Liver (tissue), 9 donors: ENCODE data around the gene C6orf89. TPM values are rescaled to one million over a fixed set of nuclear protein-coding genes. Genes with fewer than 3 reads are reported as not detected.
A peak's percentile ranks its signal among the peaks of the same experiment; 100 is the strongest.

ENCODE experiments used
- DNase-seq: peaks from one replicate; pipeline ENCODE4 v3.0.0-alpha.2; 2017; ENCODE audit warnings: low spot score
- H3K27ac ChIP-seq, 2 donors: one replicate each; pipeline ENCODE4 v1.7.0; 2013; ENCODE audit warnings: inconsistent platforms in 2 of 2, low read length in 2 of 2, control low read depth in 1 of 2, low read depth in 1 of 2, mild to moderate bottlenecking in 1 of 2
- H3K27me3 ChIP-seq, 4 donors: one replicate each; pipeline versions ENCODE4 v1.6.1 to v1.7.0; 2013; ENCODE audit warnings: low read length in 3 of 4, inconsistent platforms in 1 of 4, mild to moderate bottlenecking in 1 of 4, moderate library complexity in 1 of 4; ENCODE audit not compliant: control insufficient read depth in 4 of 4, insufficient read depth in 4 of 4
- H3K36me3 ChIP-seq, 4 donors: one replicate each; pipeline versions ENCODE4 v1.6.1 to v1.7.0; 2013; ENCODE audit warnings: low read length in 3 of 4, mild to moderate bottlenecking in 3 of 4, low read depth in 1 of 4, moderate library complexity in 1 of 4; ENCODE audit not compliant: control insufficient read depth in 4 of 4, insufficient read depth in 3 of 4
- H3K4me1 ChIP-seq, 4 donors: one replicate each; pipeline versions ENCODE4 v1.6.1 to v1.7.0; 2013; ENCODE audit warnings: low read length in 3 of 4, mild to moderate bottlenecking in 3 of 4, moderate library complexity in 1 of 4; ENCODE audit not compliant: control insufficient read depth in 4 of 4, insufficient read depth in 4 of 4
- H3K4me3 ChIP-seq, 3 donors: one replicate each; pipeline versions ENCODE4 v1.6.1 to v1.7.0; 2013; ENCODE audit warnings: low read length in 3 of 3, control low read depth in 1 of 3, low read depth in 1 of 3, mild to moderate bottlenecking in 1 of 3
- H3K9ac ChIP-seq, 2 donors: one replicate each; pipeline ENCODE4 v1.7.0; 2013; ENCODE audit warnings: low read length in 2 of 2, mild to moderate bottlenecking in 2 of 2, moderate library complexity in 2 of 2, control low read depth in 1 of 2, low read depth in 1 of 2
- H3K9me3 ChIP-seq, 4 donors: one replicate each; pipeline versions ENCODE4 v1.6.1 to v1.7.0; 2013; ENCODE audit warnings: low read length in 3 of 4; ENCODE audit not compliant: control insufficient read depth in 4 of 4
- CTCF ChIP-seq: fragments of 150-350 bp; IDR thresholded peaks from 2 replicates; pipeline ENCODE4 v1.5.1; 2017; ENCODE audit warnings: improper control_type of control experiment, low read depth, low read length; ENCODE audit not compliant: missing input control
- EGR1 ChIP-seq, 2 donors: IDR thresholded peaks; 2 replicates each; pipeline ENCODE4 v1.6.1; 2016 to 2018; ENCODE audit warnings: antibody characterized with exemption in 2 of 2, low read depth in 2 of 2
- FOXA1 ChIP-seq: IDR thresholded peaks from 2 replicates; pipeline ENCODE4 v1.6.1; 2016; ENCODE audit warnings: antibody characterized with exemption
- FOXA2 ChIP-seq: IDR thresholded peaks from 2 replicates; pipeline ENCODE4 v1.6.1; 2016; ENCODE audit warnings: antibody characterized with exemption
- GABPA ChIP-seq, 2 donors: IDR thresholded peaks in 1 of 2; conservative IDR thresholded peaks in 1 of 2; 2 replicates each; pipeline ENCODE4 v1.6.1; 2016; ENCODE audit warnings: antibody characterized with exemption in 2 of 2, mild to moderate bottlenecking in 1 of 2, moderate library complexity in 1 of 2
- HNF4A ChIP-seq, 2 donors: conservative IDR thresholded peaks; 2 replicates each; pipeline ENCODE4 v1.6.1; 2016; ENCODE audit warnings: antibody characterized with exemption in 2 of 2, mild to moderate bottlenecking in 2 of 2
- NR2F2 ChIP-seq: IDR thresholded peaks from 2 replicates; pipeline ENCODE4 v1.6.1; 2016; ENCODE audit warnings: antibody characterized with exemption
- RAD21 ChIP-seq, 2 donors: IDR thresholded peaks; 2 replicates each; pipeline ENCODE4 v1.6.1; 2016; ENCODE audit warnings: antibody characterized with exemption in 2 of 2, mild to moderate bottlenecking in 2 of 2
- REST ChIP-seq: IDR thresholded peaks from 2 replicates; pipeline ENCODE4 v1.6.1; 2016; ENCODE audit warnings: antibody characterized with exemption, mild to moderate bottlenecking
- RXRA ChIP-seq, 2 donors: IDR thresholded peaks; 2 replicates each; pipeline ENCODE4 v1.6.1; 2017 to 2018; ENCODE audit warnings: antibody characterized with exemption in 2 of 2, mild to moderate bottlenecking in 1 of 2
- TAF1 ChIP-seq: conservative IDR thresholded peaks from 2 replicates; pipeline ENCODE4 v1.6.1; 2016; ENCODE audit warnings: antibody characterized with exemption, mild to moderate bottlenecking
- YY1 ChIP-seq: IDR thresholded peaks from 2 replicates; pipeline ENCODE4 v1.6.1; 2016; ENCODE audit warnings: antibody characterized with exemption, mild to moderate bottlenecking
- ZBTB33 ChIP-seq: IDR thresholded peaks from 2 replicates; pipeline ENCODE4 v1.6.1; 2016; ENCODE audit warnings: antibody characterized with exemption
- WGBS: extraction: QIAGEN DNeasy Blood & Tissue Kit; methylation state at CpG from one replicate; pipeline ENCODE4 v1.1.7; 2013; 5-methylcytosine and 5-hydroxymethylcytosine counted together
- polyA plus RNA-seq, 2 donors: library from polyadenylated mRNA; stranded (reverse) in 1 of 2; unstranded in 1 of 2; fragments of 200-250 nt in 1 of 2; fragments of >200 nt in 1 of 2; fragmentation: Nextera tagmentation in 1 of 2; extraction: Ambion mirVana in 1 of 2; gene quantifications; one replicate each; pipeline versions ENCODE4 v1.2.1 to v1.2.3, GENCODE V29; 2013 to 2015
- total RNA-seq, 2 donors: library from RNA; depleted of rRNA; stranded (reverse); fragments of >200 nt; gene quantifications; one replicate each; pipeline ENCODE4 v1.2.3, GENCODE V29; 2014
- TF ChIP-seq, protein P1 (sequence below): IDR thresholded peaks from 2 replicates; pipeline ENCODE4 v1.6.1; 2016; ENCODE audit warnings: antibody characterized with exemption
- donor health status: healthy.
- donor health status: healthy.
- donor health status: healthy.
- donor health status: healthy.
- donor health status: healthy.

The C6orf89 gene
- total and polyA plus RNA-seq, 4 donors = 14.0 to 27.2 (median 21.0) TPM

DNA sequence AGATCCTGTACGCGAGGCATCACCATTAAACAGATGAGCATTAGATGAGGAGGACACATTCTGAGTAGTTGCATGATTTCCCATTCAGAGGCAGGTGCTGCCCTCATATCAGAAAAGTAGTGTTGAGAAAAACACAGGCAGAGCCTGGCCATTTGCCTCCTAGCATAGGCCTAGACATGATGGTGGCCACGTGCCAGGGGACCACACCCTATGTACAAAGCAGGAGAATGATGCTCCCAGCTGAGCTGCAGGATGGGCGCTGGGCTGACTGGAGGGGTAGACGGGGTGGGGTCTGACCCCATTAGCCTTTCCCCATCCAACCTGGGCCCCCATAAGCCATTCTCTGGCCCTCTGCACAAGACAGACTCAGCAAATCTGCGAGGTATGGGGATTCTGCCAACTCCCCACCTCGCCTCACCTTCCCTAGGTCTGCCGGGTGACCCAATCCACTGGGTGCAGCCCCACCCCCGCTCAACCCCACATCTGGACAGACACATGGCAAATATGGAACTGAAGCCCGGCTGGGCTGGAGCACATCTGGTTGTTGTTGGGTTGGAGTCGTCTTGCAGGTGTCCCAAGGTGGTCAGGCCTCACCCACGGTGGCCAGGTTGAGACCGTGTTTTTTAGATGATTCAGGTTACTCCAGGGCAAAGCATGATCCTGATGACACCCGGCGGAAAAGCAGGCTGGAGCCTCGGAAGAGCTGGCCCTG is 82.7 kb downstream of the C6orf89 start:
- peak; percentile 62 for DNase-seq
- H3K27ac ChIP-seq = no peak overlapping the region
- WGBS = 93% methylated on average over 16 of the region's 16 CpGs
- no peaks in the 10 kb centered on the region for H3K27me3 ChIP-seq
- H3K9me3 ChIP-seq = no peaks in the 10 kb centered on the region
- TF ChIP-seq ZBTB33 = no peak
- no peak for TF ChIP-seq FOXA1
- TF ChIP-seq HNF4A (conservative IDR thresholded peaks at IDR 0.05) = no peak
- TF ChIP-seq RAD21 (IDR thresholded peaks at IDR 0.05) = no peak
- TF ChIP-seq RXRA (IDR thresholded peaks at IDR 0.05) = no peak
- peaks cover 32 to 61% (median 48%) of the 10 kb centered on the region in 4 donors for H3K36me3 ChIP-seq
- H3K4me3 ChIP-seq = no peak overlapping the region
- no peak overlapping the region for H3K9ac ChIP-seq
- H3K4me1 ChIP-seq = no peaks in the 10 kb centered on the region

DNA sequence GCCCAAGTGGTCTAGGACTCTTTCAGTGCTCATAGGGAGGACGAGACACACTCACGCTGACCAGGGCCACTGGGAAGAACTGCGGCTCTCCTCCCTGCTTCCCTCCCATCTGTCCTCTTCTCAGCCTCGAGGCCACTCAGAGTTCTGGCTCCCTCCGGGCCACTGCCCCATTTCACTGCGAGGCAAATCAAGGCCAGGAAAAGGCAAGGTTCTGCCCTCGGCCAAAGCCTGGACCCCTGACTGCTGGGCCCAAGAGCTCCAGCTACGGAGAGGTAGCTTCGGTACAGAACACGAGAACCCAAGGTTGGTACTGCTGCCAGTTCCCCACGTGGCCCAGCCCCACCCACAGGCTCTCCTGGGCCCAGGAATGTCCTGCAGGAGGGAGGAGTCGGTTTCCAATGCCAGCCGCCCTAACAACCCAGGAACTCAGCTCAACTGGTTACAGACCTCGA is 83.5 kb downstream of the C6orf89 start:
- Histone ChIP-seq H3K9ac (no peak overlapping the region), H3K4me3 (no peak overlapping the region), H3K36me3 (peaks cover 35 to 69% (median 55%) of the 10 kb centered on the region in 4 donors), H3K27me3 (no peaks in the 10 kb centered on the region), H3K4me1 (no peaks in the 10 kb centered on the region), H3K9me3 (no peaks in the 10 kb centered on the region), H3K27ac (no peak overlapping the region)
- WGBS = 90% methylated on average over 14 of the region's 14 CpGs
- TF ChIP-seq FOXA1 (no peak), RAD21 (IDR thresholded peaks at IDR 0.05) (no peak), GABPA (IDR thresholded peaks at IDR 0.05 in 1 of 2, conservative IDR thresholded peaks at IDR 0.05 in 1 of 2) (no peak), HNF4A (conservative IDR thresholded peaks at IDR 0.05) (no peak), EGR1 (IDR thresholded peaks at IDR 0.05; ENCODE audit: low read depth in 2 of 2) (no peak), TAF1 (no peak), FOXA2 (no peak)
- TF ChIP-seq, protein P1, sequence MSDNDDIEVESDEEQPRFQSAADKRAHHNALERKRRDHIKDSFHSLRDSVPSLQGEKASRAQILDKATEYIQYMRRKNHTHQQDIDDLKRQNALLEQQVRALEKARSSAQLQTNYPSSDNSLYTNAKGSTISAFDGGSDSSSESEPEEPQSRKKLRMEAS = no peak
- no peak for DNase-seq

DNA sequence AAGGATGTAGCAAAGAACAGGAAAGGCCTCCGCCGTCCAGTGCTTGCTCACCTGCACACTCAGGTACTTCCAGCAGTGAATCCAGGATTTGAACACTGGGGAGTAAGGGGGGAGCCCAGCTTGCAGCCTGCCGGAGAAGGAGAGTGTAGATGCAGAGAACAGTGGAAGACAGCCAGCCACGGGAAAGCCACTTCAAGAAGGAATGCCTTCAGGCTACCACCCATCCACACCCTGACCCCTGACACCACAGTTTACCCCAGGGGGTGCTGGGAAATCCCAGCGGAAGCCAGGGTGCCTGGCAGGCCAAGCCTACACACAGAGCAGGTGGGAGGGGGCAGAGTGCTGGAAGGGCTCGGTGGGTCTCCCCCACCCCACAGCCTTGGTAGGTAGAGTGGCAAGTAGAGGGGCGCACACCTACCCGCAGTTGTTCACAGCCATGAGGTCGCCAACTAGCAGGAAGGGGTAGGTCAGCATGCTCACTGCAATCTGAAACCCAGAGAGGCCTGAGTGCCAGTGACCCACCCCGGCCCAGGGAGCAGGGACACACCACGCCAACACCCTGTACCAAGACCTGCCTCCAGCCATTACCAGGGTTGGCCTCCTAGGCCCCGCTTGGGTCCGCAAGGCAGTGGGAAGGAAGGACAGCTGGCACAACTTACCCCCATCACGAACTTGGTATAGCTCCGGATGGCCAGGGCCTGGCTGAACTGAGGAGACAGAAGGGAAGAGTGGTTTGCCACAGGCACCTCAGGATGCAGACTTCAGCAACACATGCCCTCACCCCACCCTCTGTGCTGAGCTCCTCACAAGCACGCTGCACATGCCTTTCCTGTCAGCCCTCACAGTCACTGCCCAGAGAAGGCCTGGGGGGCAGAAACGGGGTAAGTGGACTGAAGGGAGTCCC is 84.5 kb downstream of the C6orf89 start:
- peaks cover 35 to 79% (median 65%) of the 10 kb centered on the region in 4 donors for H3K36me3 ChIP-seq
- H3K4me3 ChIP-seq = no peak overlapping the region
- WGBS = 94% methylated on average over 17 of the region's 17 CpGs
- H3K9me3 ChIP-seq = no peaks in the 10 kb centered on the region
- no peak overlapping the region for H3K27ac ChIP-seq
- no peak overlapping the region for H3K9ac ChIP-seq
- TF ChIP-seq RAD21 (IDR thresholded peaks at IDR 0.05) (no peak), EGR1 (IDR thresholded peaks at IDR 0.05; ENCODE audit: low read depth in 2 of 2) (no peak), REST (no peak), YY1 (no peak), GABPA (IDR thresholded peaks at IDR 0.05 in 1 of 2, conservative IDR thresholded peaks at IDR 0.05 in 1 of 2) (no peak), CTCF (no peak), HNF4A (conservative IDR thresholded peaks at IDR 0.05) (no peak), NR2F2 (no peak)
- no peaks in the 10 kb centered on the region for H3K4me1 ChIP-seq
- H3K27me3 ChIP-seq = no peaks in the 10 kb centered on the region
- DNase-seq = no peak
